Right lobe of liver (tissue), 6 donors: ENCODE measurements around the gene TNS1. TPM values are rescaled to one million over a fixed set of nuclear protein-coding genes. Genes with fewer than 3 reads are reported as not detected.
A peak's percentile ranks its signal among the peaks of the same experiment; 100 is the strongest.

Source experiments
- ATAC-seq, 4 donors: fragments of 200-7000 bp; cut with Tn5 transposase; one replicate each; pipeline ENCODE4 v1.9.1; 2020; ENCODE audit warnings: mild to moderate bottlenecking in 4 of 4, moderate library complexity in 4 of 4
- DNase-seq, 3 donors: peaks; one replicate each; pipeline ENCODE4 v3.0.0-alpha.2; 2020
- H3K27ac ChIP-seq, 3 donors: fragments of 200-600 bp; one replicate each; pipeline ENCODE4 v1.8.0; 2022
- H3K27me3 ChIP-seq, 2 donors: fragments of 200-600 bp; one replicate each; pipeline ENCODE4 v1.8.0; 2022
- H3K36me3 ChIP-seq, 4 donors: fragments of 200-600 bp; sonication (generic) in 1 of 4; one replicate each; pipeline versions ENCODE4 v1.5.1 to v1.8.0; 2017 to 2022; ENCODE audit warnings: control low read depth in 1 of 4
- H3K4me1 ChIP-seq, 4 donors: fragments of 200-600 bp; sonication (generic) in 1 of 4; one replicate each; pipeline versions ENCODE4 v1.5.1 to v1.8.0; 2017 to 2022; ENCODE audit warnings: control low read depth in 1 of 4
- H3K4me3 ChIP-seq, 3 donors: fragments of 200-600 bp; one replicate each; pipeline ENCODE4 v1.8.0; 2022
- H3K9me3 ChIP-seq, 4 donors: fragments of 200-600 bp; sonication (generic) in 1 of 4; one replicate each; pipeline versions ENCODE4 v1.5.1 to v1.8.0; 2017 to 2022; ENCODE audit warnings: control low read depth in 1 of 4
- CTCF ChIP-seq, 4 donors: fragments of 200-600 bp in 3 of 4; fragments of 450-650 bp in 1 of 4; IDR thresholded peaks; one replicate each; pipeline versions ENCODE4 v1.5.1 to v1.8.0; 2016 to 2022; ENCODE audit warnings: antibody characterized with exemption in 4 of 4, mild to moderate bottlenecking in 2 of 4
- POLR2A ChIP-seq: fragments of 450-650 bp; IDR thresholded peaks from one replicate; pipeline ENCODE4 v1.6.1; 2017; ENCODE audit warnings: antibody characterized with exemption, mild to moderate bottlenecking
- WGBS: methylation state at CpG from one replicate; pipeline ENCODE4 v1.1.6; 2018; ENCODE audit warnings: low coverage, low lambda C conversion rate; ENCODE audit not compliant: insufficient coverage; ENCODE audit errors: missing lambda C conversion rate; 5-methylcytosine and 5-hydroxymethylcytosine counted together
- intact Hi-C, 2 donors: fragments of 100-400 bp; cut with DNase I; formaldehyde crosslinking; loops; one replicate each; pipeline versions ENCODE4 v1.11.2 to v1.14.1; 2022
- total RNA-seq, 6 experiments: library from RNA; depleted of rRNA in 2 of 6; stranded (reverse); fragments of >200 nt in 2 of 6; fragmentation: NEBNext Ultra II Directional in 3 of 6; extraction: Animal tissue kit (Norgen Biotek cat#: 25700) in 3 of 6; gene quantifications; one replicate each; pipeline versions ENCODE4 v1.1.0 to v1.2.4, GENCODE V29; 2016 to 2023
- donor health status: DM: no; HTN: yes; CAD: no.
- donor health status: DM: no; HTN: no; CAD: no.
- donor health status: DM: no; HTN: no; CAD: no.
- donor health status: DM: no; HTN: yes; CAD: no.
- donor health status: DM: no; HTN: yes; CAD: no.

TNS1 gene
- total RNA-seq, 6 experiments from 2014 or later: 68.4 to 209 (median 99.2) TPM

DNA sequence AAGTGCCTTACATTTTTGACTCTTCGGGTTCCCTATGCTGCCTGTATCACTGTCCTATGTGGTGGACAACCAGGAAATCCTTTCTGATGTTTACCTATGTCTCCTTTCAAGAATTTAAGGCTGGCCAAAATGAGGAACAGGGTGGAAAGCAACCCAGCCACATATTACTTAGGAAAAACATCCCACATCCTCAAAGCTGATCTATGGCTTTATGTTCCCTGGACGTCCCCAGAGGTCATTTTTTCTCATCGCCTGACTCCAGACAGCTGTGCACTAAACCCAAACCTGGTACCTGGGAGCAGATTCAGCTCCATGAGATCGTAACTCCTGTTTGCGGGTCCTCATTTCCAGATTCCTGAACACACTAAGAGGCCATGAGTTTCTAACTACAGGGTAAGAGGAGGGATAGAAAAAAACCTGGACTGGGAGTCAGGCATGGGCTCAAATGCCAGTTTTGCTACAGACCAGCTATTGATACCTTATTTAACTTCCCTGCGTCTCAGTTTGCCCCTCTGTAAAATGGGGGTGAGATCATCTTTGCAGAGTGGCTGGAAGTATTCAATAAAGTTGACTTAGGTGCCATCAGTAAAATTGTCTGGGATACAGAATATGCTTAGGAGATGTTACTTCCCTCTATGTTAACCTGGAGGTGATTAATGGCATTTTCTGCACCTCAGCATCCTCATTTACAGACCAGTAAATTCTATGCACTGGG lies 70.8 kb downstream of the TNS1 start:
- TF ChIP-seq CTCF (IDR thresholded peaks at IDR 0.05) (no peak), POLR2A (no peak)
- intact Hi-C loops: loop anchor here in 1 of 2 donors (5.0 to 10.0 kb wide), 2 partner anchors 35 to 53 kb away; no protein-coding TSS in a partner anchor
- Histone ChIP-seq H3K27ac (peak overlapping the region; percentile 89 to 97 (median 92)), H3K4me3 (no peak overlapping the region), H3K36me3 (peaks cover 0 to 6% (median 0%) of the 10 kb centered on the region in 4 donors), H3K9me3 (no peaks in the 10 kb centered on the region), H3K4me1 (peaks cover 0 to 95% (median 48%) of the 10 kb centered on the region in 4 donors), H3K27me3 (no peaks in the 10 kb centered on the region)
- 84% methylated on average over 6 of the region's 6 CpGs for WGBS
- ATAC-seq (no peak), DNase-seq (no peak)

DNA sequence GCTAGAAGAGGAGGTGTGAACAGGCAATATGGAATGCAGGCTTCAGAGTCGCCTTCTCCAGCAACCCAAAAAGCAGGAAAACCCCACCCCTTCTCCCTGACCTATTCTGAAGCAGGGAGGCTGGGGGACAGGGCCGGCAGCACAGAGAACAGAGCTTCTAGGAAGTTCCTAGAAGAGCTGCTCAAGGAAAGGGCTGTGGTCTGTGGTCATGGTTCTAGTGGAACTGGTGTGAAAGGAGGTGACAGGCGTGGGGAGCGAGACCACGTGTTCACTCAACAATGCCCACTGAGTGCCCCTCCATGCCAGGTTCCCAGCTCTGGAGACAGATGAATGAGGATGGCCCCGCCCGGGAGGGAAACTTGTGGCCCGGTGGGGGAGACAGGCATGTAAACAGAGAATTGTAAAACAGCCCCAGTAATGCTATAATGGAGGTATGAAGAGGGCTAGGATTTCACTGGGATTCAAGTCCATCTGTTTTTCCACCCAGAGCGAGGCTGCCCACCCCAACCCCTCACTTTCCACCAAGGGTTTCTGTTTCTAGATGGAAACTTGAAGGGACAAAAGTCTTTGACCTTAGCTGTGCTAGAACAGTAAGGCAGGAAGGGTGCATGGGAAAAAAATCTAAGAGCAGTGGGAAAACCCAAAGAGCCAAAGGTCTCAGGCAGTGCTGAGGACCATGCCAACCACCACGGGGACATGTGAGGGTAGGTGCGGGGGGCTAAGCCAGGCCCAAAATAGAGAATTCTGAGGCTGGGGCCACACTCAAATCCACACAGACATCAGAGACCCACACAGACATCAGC lies 71.8 kb downstream of the TNS1 start:
- Histone ChIP-seq H3K9me3 (no peaks in the 10 kb centered on the region), H3K4me3 (peak overlapping the region in 1 of 3 donors; percentile 28), H3K27me3 (no peaks in the 10 kb centered on the region), H3K4me1 (peaks cover 0 to 88% (median 46%) of the 10 kb centered on the region in 4 donors), H3K36me3 (peaks cover 0 to 6% (median 0%) of the 10 kb centered on the region in 4 donors), H3K27ac (peak overlapping the region; percentile 89 to 97 (median 92))
- WGBS: 28% methylated on average over 10 of the region's 11 CpGs
- ATAC-seq (peak in 1 of 4 donors; percentile 3), DNase-seq (no peak)
- TF ChIP-seq CTCF (IDR thresholded peaks at IDR 0.05) (no peak), POLR2A (no peak)
- intact Hi-C loops: loop anchor here in 1 of 2 donors (5.0 to 10.0 kb wide), 2 partner anchors 34 to 54 kb away; no protein-coding TSS in a partner anchor

DNA sequence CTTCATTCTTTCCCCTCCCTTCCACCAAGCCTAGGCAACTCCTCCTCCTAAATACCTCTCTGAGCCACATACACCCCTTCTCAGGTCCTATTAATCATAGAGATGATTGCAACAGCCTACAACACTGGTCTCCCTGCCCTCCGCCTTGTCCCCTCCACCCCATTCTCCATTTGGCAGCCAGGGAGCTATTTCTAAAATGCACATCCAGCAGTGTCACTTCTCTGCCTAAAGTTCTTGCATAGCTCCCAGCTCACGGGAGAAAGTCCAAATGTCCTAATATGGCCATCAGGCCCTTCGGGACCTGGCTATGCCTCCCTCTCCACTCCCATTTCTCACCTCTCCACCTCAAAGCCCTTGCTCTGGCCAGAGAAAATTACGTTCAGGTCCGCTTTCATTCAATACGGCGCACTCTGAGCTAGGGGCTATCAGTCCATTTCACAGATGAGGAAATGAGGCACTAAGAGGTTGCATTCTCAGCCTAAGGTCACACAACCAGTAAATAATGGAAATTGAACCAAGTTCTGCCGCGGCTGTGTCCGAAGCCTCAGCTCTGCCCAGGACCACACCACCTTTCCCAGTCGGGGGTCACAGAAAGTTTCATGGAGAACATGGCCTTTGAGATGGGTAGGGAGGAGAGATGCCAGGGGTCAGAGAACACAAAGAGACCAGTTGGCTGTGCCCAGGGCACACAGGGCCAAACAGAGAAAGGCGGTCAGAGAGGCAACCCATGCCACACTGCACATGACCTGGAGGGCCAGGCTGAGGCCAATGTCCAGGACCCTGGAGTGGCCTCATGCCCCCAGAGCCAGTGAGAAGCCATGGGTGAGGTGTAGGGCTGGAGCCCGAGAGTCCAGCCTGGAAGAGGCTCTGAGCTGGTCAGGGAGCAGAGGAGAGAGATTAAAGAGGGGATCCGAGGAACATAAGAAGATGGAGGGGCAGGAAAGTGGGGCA lies 72.8 kb downstream of the TNS1 start:
- Histone ChIP-seq H3K27me3 (no peaks in the 10 kb centered on the region), H3K4me1 (peaks cover 0 to 85% (median 42%) of the 10 kb centered on the region in 4 donors), H3K9me3 (no peaks in the 10 kb centered on the region), H3K27ac (peak overlapping the region; percentile 89 to 97 (median 92)), H3K36me3 (peaks cover 0 to 9% (median 0%) of the 10 kb centered on the region in 4 donors), H3K4me3 (peak overlapping the region in 2 of 3 donors; percentile 3 to 28)
- intact Hi-C loops: loop anchor here in 1 of 2 donors (5.0 to 10.0 kb wide), 2 partner anchors 33 to 55 kb away; no protein-coding TSS in a partner anchor
- ATAC-seq (peak; percentile 53 to 83 (median 77)), DNase-seq (peak; percentile 67 to 95 (median 94))
- 12% methylated on average over 14 of the region's 14 CpGs for WGBS
- no peak for TF ChIP-seq CTCF (IDR thresholded peaks at IDR 0.05)
- peak; percentile 34 for TF ChIP-seq POLR2A

DNA sequence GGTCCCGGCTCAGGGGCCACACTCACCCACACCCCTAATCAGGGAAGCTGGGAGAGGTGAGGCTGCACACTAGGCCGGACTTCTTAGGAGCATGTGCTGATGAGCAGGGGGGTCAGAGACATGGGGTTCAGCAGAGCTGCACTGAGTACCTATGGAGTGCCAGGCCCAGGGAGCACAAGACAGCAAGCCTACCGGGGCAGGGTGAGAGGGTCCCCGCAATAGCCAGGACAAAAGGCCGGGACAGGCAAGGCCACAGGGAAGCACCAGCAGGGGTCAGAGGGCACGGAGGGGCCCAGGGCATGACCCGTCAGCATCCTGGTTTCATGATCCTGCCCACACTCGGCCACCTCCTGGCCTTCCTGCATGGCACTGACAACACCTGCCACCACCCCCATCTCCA lies 73.5 kb downstream of the TNS1 start:
- intact Hi-C loops: no loop called here
- Histone ChIP-seq H3K27ac (peak overlapping the region; percentile 89 to 97 (median 92)), H3K4me1 (peaks cover 0 to 82% (median 38%) of the 10 kb centered on the region in 4 donors), H3K4me3 (peak overlapping the region in 2 of 3 donors; percentile 3 to 24), H3K9me3 (no peaks in the 10 kb centered on the region), H3K36me3 (peaks cover 0 to 9% (median 0%) of the 10 kb centered on the region in 4 donors), H3K27me3 (no peaks in the 10 kb centered on the region)
- DNase-seq (peak in 1 of 3 donors; percentile 81), ATAC-seq (peak; percentile 2 to 33 (median 5))
- TF ChIP-seq CTCF (IDR thresholded peaks at IDR 0.05) (no peak), POLR2A (no peak)
- 37% methylated on average over 2 of the region's 8 CpGs for whole genome bisulfite sequencing
